Mesothelial cell of epicardium (in vitro differentiated cells): ENCODE measurements around the gene PNLIP. TPM values are rescaled to one million over a fixed set of nuclear protein-coding genes. Genes with fewer than 3 reads are reported as not detected.

Experiments
- DNase-seq, 2 experiments: peaks; one replicate each; pipeline ENCODE4 v3.0.0; 2021; ENCODE audit warnings: low spot score in 2 of 2; ENCODE audit not compliant: unreplicated experiment in 2 of 2
- H3K27ac Mint-ChIP-seq: 2 replicates; pipeline ENCODE4 v1.8.0; 2021; ENCODE audit warnings: mixed read lengths
- H3K27me3 Mint-ChIP-seq: 2 replicates; pipeline ENCODE4 v1.8.0; 2021; ENCODE audit warnings: low read depth, mixed read lengths
- H3K36me3 Mint-ChIP-seq: 2 replicates; pipeline ENCODE4 v1.8.0; 2021; ENCODE audit warnings: mixed read lengths
- H3K4me1 Mint-ChIP-seq: 2 replicates; pipeline ENCODE4 v1.8.0; 2021; ENCODE audit warnings: mixed read lengths
- H3K4me3 Mint-ChIP-seq: 2 replicates; pipeline ENCODE4 v1.8.0; 2021; ENCODE audit warnings: mild to moderate bottlenecking, moderate library complexity, mixed read lengths
- H3K9me3 Mint-ChIP-seq: 2 replicates; pipeline ENCODE4 v1.8.0; 2021; ENCODE audit warnings: mixed read lengths
- total RNA-seq: library from RNA; stranded (reverse); gene quantifications from 3 replicates; pipeline ENCODE4 v1.2.1, GENCODE V29; 2021
- TF ChIP-seq, protein P1 (sequence below): fragments of 200-600 bp; sonication (generic); IDR thresholded peaks from one replicate; pipeline ENCODE4 v1.5.0; 2021; ENCODE audit warnings: antibody characterized with exemption; ENCODE audit not compliant: unreplicated experiment

The PNLIP gene
- total RNA-seq, 1 donor from 2014 or later = not detected

DNA sequence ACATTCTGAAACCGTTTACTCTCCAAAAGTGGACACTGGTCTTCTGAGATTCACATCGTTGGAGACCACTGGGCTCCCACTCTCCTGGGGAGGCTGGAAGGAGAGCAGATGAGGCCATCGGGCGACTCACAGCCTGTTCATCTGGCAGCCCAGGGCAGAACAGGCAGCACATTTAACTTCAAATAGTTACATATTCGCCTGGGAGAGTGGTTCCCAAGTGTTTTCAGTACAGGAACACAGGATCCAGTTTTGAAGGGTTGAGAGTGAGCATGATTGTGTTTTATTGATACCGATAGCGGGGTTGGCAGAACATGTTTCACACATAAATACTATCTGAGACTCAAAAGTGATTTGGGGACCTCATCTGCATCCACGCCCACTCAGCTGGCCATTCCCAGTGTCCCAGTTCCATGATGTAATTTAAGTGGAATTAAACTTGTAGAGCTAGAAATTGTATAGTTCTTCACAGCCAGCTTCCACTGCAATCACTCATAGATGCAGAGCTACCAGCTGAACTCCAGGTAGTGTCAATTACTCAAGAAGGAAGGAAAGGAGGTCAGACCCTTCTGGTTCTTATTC is 22.8 kb upstream of the PNLIP start:
- Mint-ChIP-seq H3K27ac (no peak overlapping the region), H3K36me3 (no peaks in the 10 kb centered on the region), H3K4me1 (no peaks in the 10 kb centered on the region), H3K27me3 (peaks cover 30% of the 10 kb centered on the region), H3K4me3 (no peak overlapping the region), H3K9me3 (no peaks in the 10 kb centered on the region)
- TF ChIP-seq, protein P1, sequence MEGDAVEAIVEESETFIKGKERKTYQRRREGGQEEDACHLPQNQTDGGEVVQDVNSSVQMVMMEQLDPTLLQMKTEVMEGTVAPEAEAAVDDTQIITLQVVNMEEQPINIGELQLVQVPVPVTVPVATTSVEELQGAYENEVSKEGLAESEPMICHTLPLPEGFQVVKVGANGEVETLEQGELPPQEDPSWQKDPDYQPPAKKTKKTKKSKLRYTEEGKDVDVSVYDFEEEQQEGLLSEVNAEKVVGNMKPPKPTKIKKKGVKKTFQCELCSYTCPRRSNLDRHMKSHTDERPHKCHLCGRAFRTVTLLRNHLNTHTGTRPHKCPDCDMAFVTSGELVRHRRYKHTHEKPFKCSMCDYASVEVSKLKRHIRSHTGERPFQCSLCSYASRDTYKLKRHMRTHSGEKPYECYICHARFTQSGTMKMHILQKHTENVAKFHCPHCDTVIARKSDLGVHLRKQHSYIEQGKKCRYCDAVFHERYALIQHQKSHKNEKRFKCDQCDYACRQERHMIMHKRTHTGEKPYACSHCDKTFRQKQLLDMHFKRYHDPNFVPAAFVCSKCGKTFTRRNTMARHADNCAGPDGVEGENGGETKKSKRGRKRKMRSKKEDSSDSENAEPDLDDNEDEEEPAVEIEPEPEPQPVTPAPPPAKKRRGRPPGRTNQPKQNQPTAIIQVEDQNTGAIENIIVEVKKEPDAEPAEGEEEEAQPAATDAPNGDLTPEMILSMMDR = no peak
- DNase-seq = no peak

DNA sequence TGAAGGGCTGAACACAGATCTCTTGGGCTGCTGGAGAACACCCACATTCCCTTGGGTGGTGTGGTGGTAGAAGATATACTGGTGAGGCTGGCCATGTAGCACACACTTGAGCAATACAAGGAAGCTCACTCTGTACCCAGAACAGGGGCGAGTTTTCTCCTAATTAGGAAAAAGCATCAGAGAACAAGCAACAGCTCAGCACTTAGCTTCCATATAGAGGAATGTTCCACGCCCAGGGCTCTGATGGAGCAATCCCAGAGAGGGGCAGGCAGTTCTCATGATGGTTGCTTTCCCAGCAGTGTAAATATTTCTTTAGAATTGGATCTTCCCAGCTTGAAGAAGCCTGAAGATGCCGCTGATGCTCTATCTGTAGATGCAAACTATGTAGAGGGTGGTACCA is 21.0 kb upstream of the PNLIP start:
- TF ChIP-seq, protein P1 = no peak
- Mint-ChIP-seq H3K36me3 (no peaks in the 10 kb centered on the region), H3K4me3 (no peak overlapping the region), H3K27me3 (peaks cover 27% of the 10 kb centered on the region), H3K9me3 (no peaks in the 10 kb centered on the region), H3K27ac (no peak overlapping the region), H3K4me1 (no peaks in the 10 kb centered on the region)
- DNase-seq = no peak

DNA sequence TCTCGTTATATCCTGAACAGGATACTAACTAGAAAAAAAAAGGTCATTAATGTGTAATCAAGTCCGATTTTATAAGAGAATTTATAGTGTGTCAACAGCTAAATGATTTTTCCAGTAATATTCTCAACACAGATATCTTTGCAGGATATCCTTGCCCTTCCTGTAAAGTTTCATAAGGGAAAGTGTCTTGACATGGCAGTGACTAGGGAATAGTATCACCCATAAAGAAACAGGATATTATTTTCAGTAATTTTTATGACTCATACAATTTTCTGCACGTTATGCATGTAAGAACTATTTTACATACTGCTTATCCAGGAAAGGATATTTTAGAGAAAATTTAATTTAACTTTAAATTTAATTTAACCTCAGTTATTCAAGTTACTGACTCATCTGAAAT is 19.5 kb upstream of the PNLIP start:
- TF ChIP-seq, protein P1 = no peak
- Mint-ChIP-seq H3K4me3 (no peak overlapping the region), H3K36me3 (no peaks in the 10 kb centered on the region), H3K27me3 (peaks cover 30% of the 10 kb centered on the region), H3K9me3 (peaks cover 3% of the 10 kb centered on the region), H3K27ac (no peak overlapping the region), H3K4me1 (no peaks in the 10 kb centered on the region)
- no peak for DNase-seq

DNA sequence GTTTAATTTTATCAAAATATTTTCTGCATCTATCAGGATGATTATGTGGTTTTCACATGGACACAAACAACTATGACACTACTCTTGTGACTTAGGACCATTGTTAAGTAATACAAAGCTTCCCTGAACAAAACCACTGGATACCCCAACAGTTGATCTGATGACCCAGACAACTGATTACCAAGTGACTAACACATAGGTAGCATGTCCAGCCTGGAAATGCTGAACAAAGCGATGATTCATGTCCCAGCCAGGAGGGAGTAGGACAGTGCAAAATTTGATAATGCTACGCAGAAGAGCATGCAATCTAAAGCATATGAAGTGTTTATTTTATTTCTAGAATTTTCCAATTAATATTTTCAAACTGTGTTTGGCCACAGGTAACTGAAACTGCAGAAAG is 8.9 kb upstream of the PNLIP start:
- no peaks in the 10 kb centered on the region for H3K4me1 Mint-ChIP-seq
- peaks cover 31% of the 10 kb centered on the region for H3K9me3 Mint-ChIP-seq
- TF ChIP-seq, protein P1 = no peak
- H3K27me3 Mint-ChIP-seq = peaks cover 16% of the 10 kb centered on the region
- DNase-seq = no peak
- no peaks in the 10 kb centered on the region for H3K36me3 Mint-ChIP-seq
- no peak overlapping the region for H3K4me3 Mint-ChIP-seq
- no peak overlapping the region for H3K27ac Mint-ChIP-seq

DNA sequence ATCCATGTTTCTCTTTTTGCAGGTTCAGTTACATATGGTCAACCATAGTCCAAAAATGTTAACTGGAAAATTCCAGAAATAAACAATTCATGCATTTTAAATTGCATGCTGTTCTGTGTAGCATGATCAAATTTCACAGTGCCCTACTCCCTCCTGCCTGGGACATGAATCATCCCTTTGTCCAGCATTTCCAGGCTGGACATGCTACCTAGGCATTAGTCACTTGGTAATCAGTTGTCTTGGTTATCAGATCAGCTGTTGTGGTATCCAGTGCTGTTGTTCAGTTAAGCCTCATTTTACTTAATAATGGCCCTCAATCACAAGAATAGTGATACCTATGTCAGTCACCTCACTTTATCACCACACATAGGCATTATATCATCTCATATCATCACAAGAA is 7.3 kb upstream of the PNLIP start:
- Mint-ChIP-seq H3K36me3 (no peaks in the 10 kb centered on the region), H3K27me3 (peaks cover 8% of the 10 kb centered on the region), H3K4me3 (no peak overlapping the region), H3K9me3 (peaks cover 28% of the 10 kb centered on the region), H3K27ac (no peak overlapping the region), H3K4me1 (no peaks in the 10 kb centered on the region)
- no peak for DNase-seq
- TF ChIP-seq, protein P1 = no peak

DNA sequence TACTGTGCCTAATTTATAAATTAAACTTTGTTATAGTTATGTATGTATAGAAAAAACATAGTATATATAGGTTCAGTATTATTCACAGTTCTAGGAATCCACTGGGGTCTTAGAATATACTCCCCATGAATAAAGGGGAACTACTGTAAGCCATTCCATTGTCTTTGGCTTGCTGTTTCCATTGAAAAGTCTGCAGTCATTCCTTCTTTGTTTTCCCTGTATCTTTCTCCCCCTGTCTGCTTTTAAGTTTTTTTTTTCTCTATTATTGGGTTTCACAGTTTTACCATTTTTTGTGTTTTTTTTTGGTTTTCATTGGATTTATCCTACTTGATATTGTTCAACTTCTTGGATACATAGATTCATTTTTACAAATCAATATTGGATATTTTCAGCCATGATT is 6.7 kb upstream of the PNLIP start:
- no peaks in the 10 kb centered on the region for H3K36me3 Mint-ChIP-seq
- TF ChIP-seq, protein P1 = no peak
- H3K27me3 Mint-ChIP-seq = peaks cover 8% of the 10 kb centered on the region
- H3K9me3 Mint-ChIP-seq = peaks cover 28% of the 10 kb centered on the region
- H3K27ac Mint-ChIP-seq = no peak overlapping the region
- no peak overlapping the region for H3K4me3 Mint-ChIP-seq
- no peak for DNase-seq
- no peaks in the 10 kb centered on the region for H3K4me1 Mint-ChIP-seq
